HG03378 (cell line): ENCODE results near the gene SETD1B.
"Not testable (repeated sequence)": the region's sequence is repeated elsewhere in the genome, so short reads cannot be mapped to it uniquely, and the experiment has no call there.

Source experiments
- ATAC-seq: cut with Tn5 transposase; IDR thresholded peaks from one replicate; pipeline ENCODE4 v1.9.1; 2021; ENCODE audit warnings: mild to moderate bottlenecking, moderate library complexity; ENCODE audit not compliant: unreplicated experiment

Gene SETD1B

DNA sequence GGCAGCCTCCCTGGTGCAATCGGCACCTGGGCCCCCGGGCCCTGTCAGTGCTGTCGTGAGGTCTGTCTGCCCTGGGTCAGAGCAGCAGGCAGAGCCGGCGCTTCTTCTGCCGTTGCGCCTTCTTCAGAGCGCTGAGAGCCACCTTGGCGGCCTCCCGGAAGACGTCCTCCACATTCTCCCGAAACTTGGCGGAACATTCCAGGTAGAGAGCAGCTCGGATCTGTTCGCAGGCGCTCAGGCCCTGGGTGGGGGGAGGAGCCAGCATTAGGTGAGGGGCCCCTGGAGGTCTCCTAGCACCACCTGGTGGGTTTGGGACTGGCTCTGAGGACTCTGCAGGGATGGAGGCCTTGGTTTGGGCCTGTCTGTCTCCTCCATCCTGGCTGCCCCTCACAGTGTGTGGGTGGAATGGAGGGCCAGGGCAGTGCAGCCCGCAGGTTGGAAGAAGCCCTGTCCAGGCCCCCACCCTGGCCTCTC is 24.4 kb upstream of the SETD1B start:
- ATAC-seq: no peak

DNA sequence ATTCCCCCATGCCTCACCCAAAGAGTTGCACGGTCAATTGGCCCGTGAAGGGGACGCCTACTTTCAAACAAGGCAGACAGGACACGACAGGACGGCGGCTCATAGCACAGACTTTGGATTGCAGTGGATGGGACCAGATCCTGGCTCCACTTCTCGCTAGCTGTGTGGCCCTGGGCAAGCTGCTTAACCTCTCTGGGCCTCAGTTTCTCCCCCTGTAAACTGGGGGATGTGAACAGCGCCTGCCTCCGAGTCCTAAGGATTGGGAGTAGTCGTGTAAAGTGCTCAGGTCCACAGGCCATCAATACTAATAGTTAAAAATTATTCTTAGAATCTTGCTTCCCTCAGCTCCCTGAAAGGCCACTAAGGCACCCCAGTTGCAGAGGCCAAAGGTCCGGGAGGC is 23.4 kb upstream of the SETD1B start:
- ATAC-seq: no peak

DNA sequence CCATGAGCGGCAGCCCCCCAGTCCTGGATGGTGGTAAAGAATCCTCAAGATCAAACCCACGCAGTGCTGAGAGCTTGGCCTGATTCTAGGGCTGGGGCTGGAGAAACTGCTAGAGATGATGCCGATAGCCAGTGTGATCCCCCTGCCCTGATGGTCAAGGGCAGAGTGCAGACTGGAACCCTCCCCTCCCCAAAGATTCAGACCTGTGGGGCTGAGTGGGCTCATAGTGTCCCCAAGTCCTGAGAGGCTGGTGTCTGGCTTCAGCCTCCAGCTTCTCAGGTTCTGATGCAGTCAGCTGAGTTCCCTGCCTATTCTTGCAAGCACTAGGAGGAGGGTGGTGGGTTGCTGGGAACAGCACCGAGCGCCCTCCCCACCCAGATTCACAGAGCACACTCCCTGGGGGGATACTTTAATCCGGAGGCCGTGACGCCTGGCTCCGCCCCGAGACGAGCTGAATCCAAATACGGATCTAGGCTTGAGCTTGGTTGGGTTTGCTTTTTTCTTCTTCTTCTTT is 22.3 kb upstream of the SETD1B start:
- no peak for ATAC-seq

DNA sequence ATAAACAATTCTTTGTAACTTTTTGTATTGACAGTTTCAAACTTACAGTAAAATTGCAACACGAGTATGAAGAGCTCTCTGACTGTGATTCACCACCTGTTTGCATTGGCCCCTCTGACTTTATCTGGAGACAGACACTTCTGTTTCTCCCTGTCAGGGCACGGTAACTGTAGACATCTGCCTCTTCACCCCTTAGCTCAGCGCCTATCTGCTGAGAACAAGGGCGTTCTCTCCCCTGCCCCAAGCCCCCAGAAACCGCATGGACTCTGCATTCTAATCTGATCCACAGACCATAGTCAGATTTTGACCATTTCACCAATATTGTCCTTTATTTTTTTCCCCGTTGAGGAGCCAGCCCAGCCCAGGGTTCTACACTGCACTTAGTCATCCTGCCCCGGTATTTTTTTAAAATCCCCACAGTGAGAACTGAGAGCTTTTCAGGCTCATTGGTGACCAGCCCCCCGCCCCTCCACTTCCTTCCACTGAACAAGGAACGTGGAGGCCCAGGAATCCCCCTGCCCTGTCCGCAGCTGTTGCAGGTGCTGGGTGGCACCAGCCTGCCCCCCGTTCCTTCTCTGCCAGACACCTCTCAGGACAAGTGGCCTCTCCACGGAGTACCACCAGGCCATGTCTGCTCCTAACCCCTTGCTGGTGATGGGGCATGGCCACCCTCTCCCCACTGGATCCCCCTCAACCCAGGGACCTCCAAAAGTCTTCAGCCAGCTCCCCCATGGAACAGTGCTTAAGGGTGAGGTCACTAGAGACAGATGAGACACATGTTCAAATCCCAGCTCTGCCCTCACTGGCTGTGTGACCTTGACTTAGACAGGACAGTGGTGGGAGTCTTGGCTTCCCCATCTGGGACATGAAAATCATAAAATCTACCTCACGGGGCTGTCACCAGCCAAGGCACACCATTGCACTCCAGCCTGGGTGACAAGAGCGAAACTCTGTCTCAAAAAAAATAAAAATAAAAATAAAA is 21.5 kb upstream of the SETD1B start:
- ATAC-seq: no peak

DNA sequence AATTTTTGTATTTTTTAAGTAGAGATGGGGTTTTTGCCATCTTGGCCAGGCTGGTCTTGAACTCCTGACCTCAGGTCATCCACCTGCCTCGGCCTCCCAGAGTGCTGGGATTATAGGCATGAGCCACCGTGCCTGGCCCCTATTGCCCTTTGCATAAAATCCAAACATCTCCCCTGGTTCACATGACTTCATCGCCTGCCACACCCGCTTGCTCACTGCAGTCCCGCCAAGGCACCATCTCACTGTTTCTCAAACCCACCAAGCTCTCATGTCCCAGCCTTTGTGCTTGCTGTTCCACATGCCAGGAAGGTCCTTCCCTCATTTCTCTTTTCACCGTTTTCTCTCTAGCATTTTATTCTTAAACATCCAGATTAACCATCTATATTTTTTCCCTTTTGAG is 20.0 kb upstream of the SETD1B start:
- no peak for ATAC-seq

DNA sequence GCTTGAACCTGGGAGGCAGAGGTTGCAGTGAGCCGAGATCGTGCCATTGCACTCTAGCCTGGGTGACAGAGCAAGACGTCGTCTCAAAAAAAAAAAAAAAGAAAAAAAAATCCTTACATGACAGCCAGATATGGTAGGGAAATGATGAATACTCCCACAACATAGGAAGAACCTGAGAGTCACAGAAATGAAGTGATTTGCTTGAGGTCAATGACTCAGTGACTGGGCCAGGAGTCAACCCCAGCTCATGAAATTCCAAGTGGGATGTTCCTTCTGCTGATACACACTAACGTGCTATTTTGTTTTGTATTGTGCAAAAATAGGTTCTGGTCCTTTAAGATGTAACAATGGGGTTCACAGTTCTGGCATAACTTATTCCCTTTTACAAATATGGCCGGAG is 19.3 kb upstream of the SETD1B start:
- no peak for ATAC-seq

DNA sequence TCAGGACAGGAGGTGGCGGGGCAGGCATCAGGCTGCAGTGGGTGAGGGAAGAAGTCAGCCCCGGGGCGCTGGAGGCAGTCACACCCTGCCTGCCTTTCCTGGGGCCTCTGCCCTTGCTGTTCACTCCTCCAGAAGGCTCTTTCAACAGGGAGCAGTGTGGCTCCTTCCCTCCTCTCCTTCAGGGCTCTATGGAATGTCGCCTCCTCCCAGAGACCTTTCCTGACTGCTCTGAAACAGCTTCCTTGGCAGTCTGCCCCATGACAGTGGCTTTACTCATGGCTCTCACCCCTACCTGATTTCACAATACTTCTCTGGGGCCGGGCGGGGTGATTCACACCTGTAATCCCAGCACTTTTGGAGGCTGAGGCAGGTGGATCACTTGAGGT is 17.4 kb upstream of the SETD1B start:
- ATAC-seq: no peak

DNA sequence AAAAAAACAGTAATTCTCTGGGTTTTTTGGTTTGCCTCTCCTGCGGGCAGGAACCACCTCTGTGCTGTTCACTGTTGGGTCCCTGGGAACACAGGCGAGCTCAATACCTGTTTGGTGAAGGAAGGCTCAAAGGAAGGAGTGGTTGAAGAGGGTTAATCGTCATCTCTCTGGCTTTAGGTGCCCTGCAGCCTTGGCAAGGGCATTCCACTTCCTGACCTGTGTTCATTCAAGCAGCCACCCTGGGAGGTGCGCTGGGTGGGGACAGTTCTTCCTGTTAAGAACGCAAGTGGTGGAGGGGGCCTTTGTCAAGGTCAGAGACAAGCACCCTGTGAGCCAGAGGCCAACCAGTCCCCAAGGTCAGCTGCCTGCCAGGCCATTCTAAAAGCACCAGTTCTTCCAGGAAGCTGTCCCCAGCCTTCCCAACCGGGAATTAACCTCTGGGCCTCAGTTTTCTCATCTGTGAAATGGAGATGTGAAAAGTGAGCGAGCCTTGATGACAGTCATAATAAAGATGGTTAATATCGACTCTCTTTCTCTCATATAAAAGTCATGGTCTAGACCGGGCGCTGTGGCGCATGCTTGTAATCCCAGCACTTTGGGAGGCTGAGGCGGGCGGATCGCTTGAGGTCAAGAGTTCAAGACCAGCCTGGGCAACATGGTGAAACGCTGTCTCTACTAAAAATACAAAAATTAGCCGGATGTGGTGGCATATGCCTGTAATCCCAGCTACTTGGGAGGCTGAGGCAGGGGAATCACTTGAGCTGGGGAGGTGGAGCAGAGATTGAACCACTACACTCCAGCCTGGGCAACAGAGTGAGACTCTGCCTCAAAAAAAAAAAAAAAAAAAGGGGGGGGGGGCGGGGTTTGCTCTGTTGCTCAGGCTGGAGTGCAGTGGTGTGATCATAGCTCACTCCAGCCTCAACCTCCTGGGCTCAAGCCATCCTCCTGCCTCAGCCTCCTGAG is 16.5 kb upstream of the SETD1B start:
- ATAC-seq: no peak

DNA sequence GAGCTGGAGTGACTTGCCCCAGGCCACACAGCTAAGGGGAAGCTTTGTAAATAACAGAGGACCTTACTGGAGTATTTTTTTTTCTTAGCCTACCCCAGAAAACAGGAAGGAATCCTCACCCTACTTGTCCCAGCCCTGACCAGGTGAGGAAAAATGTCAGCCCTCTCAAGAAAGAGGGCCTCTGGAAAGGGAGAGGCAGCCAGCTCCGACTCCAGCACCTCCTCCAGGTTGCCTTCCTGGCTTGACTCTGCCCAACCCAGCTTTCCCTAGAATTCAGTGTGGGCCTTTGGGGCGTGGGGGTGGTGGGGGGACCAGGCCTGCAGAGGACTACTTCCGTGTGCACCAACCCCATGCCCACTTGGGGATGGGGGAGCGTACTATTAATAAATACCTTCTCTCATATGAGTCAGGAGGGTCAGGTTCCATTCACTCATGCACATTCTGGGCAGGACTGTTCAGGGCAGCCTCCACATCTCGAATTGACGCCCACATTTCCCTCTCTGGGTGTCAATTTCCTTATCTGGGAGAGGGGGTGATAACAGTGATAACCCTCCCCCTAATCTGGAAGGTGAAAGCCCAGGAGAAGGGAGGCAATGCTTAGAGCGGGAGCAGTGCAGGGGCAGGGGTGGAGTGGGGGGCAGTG is 15.5 kb upstream of the SETD1B start:
- no peak for ATAC-seq

DNA sequence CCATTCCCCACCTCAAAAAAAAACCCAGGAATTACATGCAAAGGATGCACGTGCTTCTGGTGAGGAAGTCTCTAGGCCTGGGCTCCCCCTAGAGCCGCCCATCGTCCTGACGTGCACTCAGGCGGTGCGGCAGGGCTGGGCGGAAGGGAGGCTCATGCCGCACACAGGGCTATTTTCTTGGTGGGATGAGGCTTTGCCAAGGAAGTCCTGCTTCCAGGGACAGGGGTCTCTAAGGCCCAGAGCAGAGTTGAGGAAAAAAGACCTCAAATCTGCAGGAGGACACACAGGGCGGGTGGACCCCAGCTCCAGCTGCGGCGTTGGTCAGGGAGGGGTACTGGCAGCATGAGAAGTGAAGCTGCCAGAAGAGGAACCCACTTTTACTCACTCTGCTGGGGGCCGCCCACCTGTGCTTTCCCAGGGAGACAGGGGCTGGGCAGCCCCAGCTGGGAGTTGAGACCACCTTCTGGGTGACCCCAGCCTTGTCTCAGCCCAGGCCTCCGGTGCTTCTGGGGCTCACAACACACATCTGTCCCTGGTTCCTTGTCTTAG is 14.5 kb upstream of the SETD1B start:
- no peak for ATAC-seq

DNA sequence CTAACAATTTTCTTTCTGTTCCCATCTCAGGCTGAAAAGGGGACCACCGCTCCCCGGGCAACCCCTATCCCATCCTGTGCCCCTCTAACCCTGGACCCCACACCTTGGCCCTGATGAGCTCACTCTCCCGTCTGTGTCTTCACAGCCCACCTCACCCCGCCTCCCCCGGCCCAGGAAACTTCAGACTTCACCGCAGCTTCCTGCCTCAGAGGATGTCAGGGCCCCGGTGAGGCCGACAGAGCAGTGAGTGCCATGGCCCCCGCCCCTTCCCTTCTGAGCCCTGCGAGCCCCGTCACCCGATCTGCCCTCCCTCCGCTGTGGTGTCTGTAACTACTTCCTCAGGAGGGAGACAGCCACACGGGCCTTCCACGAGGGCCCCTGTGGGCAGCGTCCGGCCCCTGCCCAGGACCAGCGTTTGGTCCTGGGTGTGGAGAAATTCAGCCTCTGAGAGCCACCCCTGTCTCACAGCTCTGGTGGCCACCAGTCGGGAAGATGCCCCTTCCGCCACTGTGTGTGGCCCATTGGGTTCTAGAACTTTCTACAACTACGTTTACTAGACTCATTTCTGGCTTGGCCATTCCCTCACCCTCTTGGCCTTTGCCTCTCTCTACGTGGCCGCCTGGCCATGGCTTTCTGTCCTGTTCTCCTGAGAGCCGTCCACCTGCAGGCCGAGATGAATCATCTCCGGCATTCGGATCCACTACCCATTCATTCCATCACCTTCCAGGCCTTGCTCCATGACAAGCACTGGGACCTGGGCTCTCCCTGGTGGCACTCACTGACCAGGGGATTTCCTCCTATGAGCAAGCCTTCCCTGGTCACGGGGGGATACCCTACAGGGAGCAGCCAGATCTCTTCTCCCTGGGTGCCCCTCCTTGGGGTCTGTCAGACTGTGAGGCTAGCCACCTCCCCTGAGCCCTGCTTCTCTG is 13.7 kb upstream of the SETD1B start:
- peak; percentile 29 for ATAC-seq

DNA sequence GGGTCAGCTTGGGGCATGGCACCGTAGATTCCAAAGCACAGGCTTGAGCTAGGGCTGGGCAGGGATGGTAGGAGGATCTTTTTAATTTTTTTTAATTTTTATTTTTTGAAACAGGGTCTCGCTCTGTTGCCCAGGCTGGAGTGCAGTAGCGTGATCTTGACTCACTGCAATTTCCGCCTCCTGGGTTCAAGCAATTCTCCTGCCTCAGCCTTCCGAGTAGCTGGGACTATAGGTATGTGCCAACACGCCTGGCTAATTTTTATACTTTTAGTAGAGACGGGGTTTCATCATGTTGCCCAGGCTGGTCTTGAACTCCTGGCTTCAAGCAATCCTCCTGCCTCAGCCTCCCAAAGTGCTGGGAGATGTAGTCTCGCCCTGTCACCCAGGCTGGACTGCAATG is 13.0 kb upstream of the SETD1B start:
- ATAC-seq: not testable (repeated sequence)

DNA sequence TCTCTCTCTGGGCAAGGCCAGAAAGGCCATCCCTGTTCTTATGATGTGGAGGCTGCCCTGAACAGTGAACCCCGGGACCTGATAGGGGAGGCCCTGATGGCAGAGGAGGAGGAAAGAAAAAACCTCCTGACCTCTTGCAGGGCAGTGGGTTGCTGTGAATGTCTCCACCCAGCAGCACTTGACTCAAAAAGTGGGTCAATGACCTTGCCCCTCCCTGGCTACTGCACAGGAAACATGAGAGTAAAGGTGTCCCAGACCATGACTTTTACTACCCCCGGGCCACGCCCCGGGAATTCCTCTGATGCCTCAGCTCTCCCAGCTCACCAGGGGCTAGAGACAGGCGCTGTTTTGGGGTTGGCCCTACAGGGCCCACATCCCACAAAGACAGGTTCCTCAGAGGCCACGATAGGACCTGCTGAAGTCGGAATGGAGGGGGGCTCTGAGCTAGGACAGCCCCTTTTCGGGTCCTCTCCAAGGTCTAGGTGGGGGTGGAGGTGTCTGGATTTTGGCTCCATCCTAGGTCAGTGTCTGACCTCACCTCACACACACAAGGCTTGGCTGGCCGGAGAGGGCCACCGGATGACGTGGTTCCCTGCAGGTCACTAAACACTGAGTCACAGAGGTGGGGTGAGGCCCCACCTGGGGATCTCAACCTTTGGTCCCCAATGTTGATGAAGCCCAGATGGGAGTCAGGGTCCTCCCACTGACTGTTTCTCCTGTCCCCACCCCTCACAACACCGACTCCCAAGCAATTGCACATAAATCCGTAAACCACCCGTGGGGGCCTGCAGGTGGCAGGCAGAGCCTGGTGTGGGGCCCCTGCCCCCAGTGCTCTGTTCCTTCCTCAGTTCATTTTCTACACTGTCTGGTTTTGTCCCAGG is 11.9 kb upstream of the SETD1B start:
- ATAC-seq: no peak

DNA sequence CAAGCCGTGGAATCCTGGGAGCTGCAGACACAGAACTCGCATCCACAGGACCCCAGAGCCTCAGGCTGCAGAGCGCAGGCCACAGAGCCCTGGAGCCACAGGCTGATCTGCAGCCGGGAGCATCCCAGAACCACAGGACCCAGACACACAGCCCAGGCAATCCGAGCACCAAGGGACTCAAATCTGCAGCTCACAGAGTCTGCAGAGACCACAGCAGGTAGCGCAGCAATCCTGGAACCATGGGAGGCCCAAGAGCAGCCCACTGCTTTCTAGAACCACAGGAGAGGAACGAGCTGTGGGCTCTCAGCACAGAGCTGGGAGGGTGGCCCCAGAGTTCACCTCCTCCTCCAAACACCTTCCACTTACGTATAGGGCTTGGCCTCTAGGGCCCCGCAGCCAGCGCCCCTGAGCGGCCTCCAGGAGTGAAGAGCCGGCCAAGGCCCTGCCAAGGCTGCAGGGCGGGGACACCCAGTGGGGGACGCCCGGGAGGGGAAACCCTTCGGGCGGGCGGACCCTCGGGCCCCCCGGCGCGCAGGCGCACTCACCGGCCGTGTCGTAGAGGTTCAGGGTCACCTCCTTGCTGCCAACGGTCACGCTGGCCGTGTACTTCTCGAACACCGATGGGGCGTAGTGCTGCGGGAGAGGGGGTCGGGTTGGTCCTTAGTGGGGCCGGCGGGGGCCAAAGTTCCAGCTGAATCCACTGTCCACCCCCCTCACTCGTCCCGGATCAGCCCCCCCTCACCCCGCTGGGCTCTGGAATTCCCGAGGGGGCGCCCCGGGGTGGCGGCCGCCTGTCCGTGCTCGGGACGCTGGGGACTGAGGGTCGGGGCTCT is 11.0 kb upstream of the SETD1B start:
- no peak for ATAC-seq

DNA sequence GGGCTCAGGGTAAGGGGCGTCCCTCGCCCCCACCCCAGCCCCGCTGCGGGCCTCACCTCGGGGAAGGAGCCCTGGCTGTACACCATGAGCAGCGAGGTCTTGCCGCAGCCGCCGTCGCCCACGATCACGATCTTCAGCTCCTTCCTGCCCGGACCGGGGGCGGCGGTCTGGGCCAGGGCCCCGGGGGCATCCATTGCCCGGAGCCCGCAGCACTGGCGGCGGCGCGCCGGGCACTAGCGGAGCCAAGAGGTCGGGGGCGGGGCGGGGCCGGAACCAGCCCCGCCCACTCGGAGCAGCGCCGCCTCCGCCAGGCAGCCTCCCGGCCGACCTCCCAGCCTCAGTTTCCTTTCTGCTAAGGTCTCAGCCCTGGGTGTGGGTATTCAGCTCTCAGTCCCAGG is 10.4 kb upstream of the SETD1B start, which contains the start of gene RHOF:
RHOF (minus strand) TSS at position 249 of the 398 bp plus-strand sequence; CDS start at position 194, 55 bp downstream.
- no peak for ATAC-seq

DNA sequence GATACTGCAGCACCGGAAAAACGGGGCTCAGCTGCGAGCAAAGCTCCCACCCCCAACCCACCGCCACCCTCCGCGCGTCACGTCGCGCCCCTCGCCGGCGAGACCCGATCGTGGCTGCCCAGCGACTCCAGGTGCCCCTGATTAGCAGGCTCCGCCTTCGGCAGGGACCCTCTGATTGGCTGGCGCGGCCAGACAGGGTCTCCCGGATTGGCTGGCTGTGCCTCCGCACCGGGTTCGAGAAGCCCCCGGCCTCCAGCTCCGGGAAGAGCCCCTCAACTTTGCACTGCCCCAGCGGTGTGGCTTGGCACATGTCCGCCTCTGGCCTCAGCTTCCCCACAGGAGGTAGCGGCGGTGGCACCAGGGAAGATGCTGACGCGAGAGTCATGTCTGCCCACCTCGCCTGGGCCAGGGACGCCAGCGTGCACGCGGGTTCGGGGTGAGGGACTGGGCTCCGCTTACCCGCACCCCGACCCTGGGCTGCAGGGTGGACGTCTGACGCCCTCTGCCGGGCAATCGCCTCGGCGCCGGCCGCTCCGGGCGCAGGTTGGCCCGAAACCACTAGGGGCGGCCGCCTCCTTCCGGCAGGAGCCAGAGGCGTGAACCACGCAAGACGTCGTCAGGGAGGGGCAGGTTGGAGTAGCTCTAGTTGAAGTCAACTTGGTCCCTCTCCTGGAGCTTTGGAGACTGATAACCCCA is 9.8 kb upstream of the SETD1B start:
- ATAC-seq: peak; percentile 31

DNA sequence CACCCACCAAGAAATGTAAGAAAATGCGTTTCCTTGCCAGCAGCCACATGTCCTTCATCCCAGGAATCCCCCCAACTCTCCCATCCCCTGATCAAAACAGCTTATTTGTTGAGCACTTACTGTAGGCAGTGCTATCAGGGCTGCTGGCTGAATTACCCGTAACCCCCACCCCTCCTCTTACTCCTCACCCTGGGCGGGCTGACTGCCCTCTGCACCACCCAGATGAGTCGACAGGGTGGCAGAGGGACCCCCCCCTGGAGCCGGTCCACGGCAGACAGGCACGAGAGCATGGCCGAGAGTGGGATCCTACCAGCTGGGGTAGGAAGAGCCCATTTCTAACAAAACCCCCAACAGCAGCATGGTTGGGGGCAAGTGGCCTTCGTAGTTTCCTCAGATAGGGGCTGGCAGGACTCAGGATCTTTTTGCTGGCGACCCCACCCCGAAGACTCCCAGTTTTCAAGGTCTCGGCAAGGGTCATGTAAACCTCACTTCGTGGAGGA is 9.2 kb upstream of the SETD1B start:
- no peak for ATAC-seq
